ENCODE data around the gene MRPS15.

DNA sequence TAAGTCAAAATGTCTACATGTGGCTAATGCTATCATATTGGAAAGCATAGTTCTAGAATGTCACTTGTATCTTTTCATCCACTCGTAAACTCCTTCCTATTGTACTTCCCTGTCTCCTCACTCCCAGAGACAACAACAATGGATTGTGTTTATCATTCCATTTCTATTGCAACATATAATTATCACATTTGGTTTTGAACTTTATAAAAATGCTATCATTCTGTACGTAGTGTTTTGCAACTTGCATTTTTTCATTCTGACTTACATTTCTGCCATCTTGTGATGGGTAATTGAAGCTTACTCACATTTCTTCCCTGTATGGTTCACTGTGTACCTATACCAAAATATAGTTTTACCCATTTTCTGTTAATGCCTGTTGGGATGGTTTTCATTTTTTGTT, 33.0 kb upstream of the MRPS15 start:
- no peak for TF ChIP-seq POLR2AphosphoS5 (IDR thresholded peaks at IDR 0.05; ENCODE audit: low read depth, low read length)
- no peak for TF ChIP-seq CBX3 (IDR thresholded peaks at IDR 0.05; ENCODE audit: low read depth)

Measured in HCT116 (cell line).